Right ventricle myocardium inferior (tissue), 1 donor: Measurements from ENCODE around the gene PGRMC2. TPM values are rescaled to one million over a fixed set of nuclear protein-coding genes. Genes with fewer than 3 reads are reported as not detected.

Experiments used
- ATAC-seq: fragments of 200-7000 bp; cut with Tn5 transposase; one replicate; pipeline ENCODE4 v1.9.1; 2020; ENCODE audit warnings: mild to moderate bottlenecking, moderate library complexity
- DNase-seq: peaks from one replicate; pipeline ENCODE4 v3.0.0; 2021; ENCODE audit errors: missing footprints
- intact Hi-C: fragments of 100-400 bp; cut with DNase I; formaldehyde crosslinking; loops from one replicate; pipeline ENCODE4 v1.11.0; 2022
- long read RNA-seq: library from polyadenylated mRNA; unstranded; transcript quantifications from one replicate; pipeline ENCODE4 v2.0.0, GENCODE V29; 2021
- total RNA-seq: library from RNA; stranded (reverse); fragmentation: NEBNext Ultra II Directional; extraction: Animal tissue kit (Norgen Biotek cat#: 25700); gene quantifications from one replicate; pipeline ENCODE4 v1.2.1, GENCODE V29; 2021
- donor health status: DM: no; HTN: yes; CAD: no; lungs with severe emphysema.

Gene PGRMC2
- total RNA-seq, result 66.1 TPM
- long read RNA-seq, transcript PGRMC2-208 (3 exons, 3,783 nt), result major isoform, 14 of 14 reads
- long read RNA-seq, partial matches to known transcripts, result 0 of 14 reads
- long read RNA-seq, other reads (novel, unspliced or antisense), result 0 of 14 reads

GRCh38 chr4:128287141-128287870 is at the start of gene PGRMC2:
TSS of gene PGRMC2 (minus strand) at chr4:128287813. CDS start at chr4:128287790, 23 bp downstream.
- DNase-seq (no peak), ATAC-seq (no peak)
- intact Hi-C loops, result loop anchor here (1.0 to 10.0 kb wide), 6 partner anchors 71 to 807 kb away; partner anchors contain the start of genes C4orf33 and SCLT1

- no peak for ATAC-seq
These were observed 47.9 kb upstream of the PGRMC2 start for GRCh38 chr4:128335541-128335940.

GRCh38 chr4:128334256-128334655 is 46.6 kb upstream of the PGRMC2 start:
- DNase-seq (no peak), ATAC-seq (no peak)
- intact Hi-C loops, result no loop called here

More at GRCh38 chr4:128335541-128335940, 47.9 kb upstream of the PGRMC2 start:
- intact Hi-C loops, result no loop called here
- DNase-seq, result no peak

GRCh38 chr4:128333309-128334018 is 45.9 kb upstream of the PGRMC2 start:
- DNase-seq, result no peak
- intact Hi-C loops, result no loop called here
- peak; percentile 39 for ATAC-seq

- ATAC-seq (no peak), DNase-seq (no peak)
- intact Hi-C loops, result no loop called here
These were observed 44.5 kb upstream of the PGRMC2 start for GRCh38 chr4:128332081-128332480.

- intact Hi-C loops, result no loop called here
- ATAC-seq (no peak), DNase-seq (no peak)
These were observed 42.0 kb upstream of the PGRMC2 start for GRCh38 chr4:128329638-128330037.

GRCh38 chr4:128328106-128328505 is 40.5 kb upstream of the PGRMC2 start:
- ATAC-seq, result no peak
- intact Hi-C loops, result no loop called here

GRCh38 chr4:128323401-128323800 is 35.8 kb upstream of the PGRMC2 start:
- no peak for DNase-seq
- ATAC-seq, result no peak
- intact Hi-C loops, result no loop called here

More at GRCh38 chr4:128328106-128328505, 40.5 kb upstream of the PGRMC2 start:
- no peak for DNase-seq

GRCh38 chr4:128322986-128323385 is 35.4 kb upstream of the PGRMC2 start:
- DNase-seq, result no peak
- ATAC-seq, result no peak
- intact Hi-C loops, result no loop called here

- DNase-seq, result no peak
- no peak for ATAC-seq
- intact Hi-C loops, result no loop called here
These were observed 34.7 kb upstream of the PGRMC2 start for GRCh38 chr4:128322311-128322710.

- intact Hi-C loops, result no loop called here
- ATAC-seq, result no peak
- no peak for DNase-seq
These were observed 33.0 kb upstream of the PGRMC2 start for GRCh38 chr4:128320656-128321055.

GRCh38 chr4:128315756-128316520 is 28.3 kb upstream of the PGRMC2 start:
- no peak for DNase-seq
- intact Hi-C loops, result no loop called here
- ATAC-seq, result no peak

GRCh38 chr4:128311659-128312403 is 24.2 kb upstream of the PGRMC2 start:
- DNase-seq (no peak), ATAC-seq (no peak)
- intact Hi-C loops, result no loop called here

GRCh38 chr4:128310266-128310697 is 22.7 kb upstream of the PGRMC2 start:
- intact Hi-C loops, result no loop called here
- ATAC-seq (peak; percentile 53), DNase-seq (no peak)

GRCh38 chr4:128309585-128309984 is 22.0 kb upstream of the PGRMC2 start:
- ATAC-seq, result peak; percentile 40
- no peak for DNase-seq
- intact Hi-C loops, result no loop called here

- DNase-seq, result no peak
- no peak for ATAC-seq
- intact Hi-C loops, result no loop called here
These were observed 21.4 kb upstream of the PGRMC2 start for GRCh38 chr4:128308986-128309385.

GRCh38 chr4:128307123-128307571 is 19.5 kb upstream of the PGRMC2 start:
- intact Hi-C loops, result no loop called here
- DNase-seq (no peak), ATAC-seq (no peak)

- intact Hi-C loops, result no loop called here
- no peak for ATAC-seq
- DNase-seq, result no peak
These were observed 18.3 kb upstream of the PGRMC2 start for GRCh38 chr4:128305942-128306341.
